RWPE1 (cell line): Measurements from ENCODE around the gene PFDN4.

ENCODE experiments used
- CTCF ChIA-PET: fragments of 350-600 bp; sonication (Branson Sonifier 250); formaldehyde crosslinking; extraction: SDS; loops from one replicate; lab custom pipeline; 2021; lab: Yijun Ruan, JAX
- POLR2A ChIA-PET: fragments of 400-600 bp; formaldehyde crosslinking; extraction: SDS; loops from one replicate; lab custom pipeline; 2020; ENCODE audit warnings: antibody characterized with exemption; ENCODE audit not compliant: low non-redundant PET; lab: Yijun Ruan, JAX
- DNase-seq: peaks from one replicate; pipeline ENCODE4 v3.0.0; 2012; ENCODE audit warnings: low spot score
- H3K27ac ChIP-seq: fragments of 450-650 bp; 2 replicates; pipeline ENCODE4 v1.5.1; 2017
- CTCF ChIP-seq: fragments of 450-650 bp; conservative IDR thresholded peaks from 2 replicates; pipeline ENCODE4 v1.5.1; 2017; ENCODE audit warnings: low read depth, mild to moderate bottlenecking

PFDN4 gene

GRCh38 chr20:54218470-54218869 lies 10.6 kb downstream of the PFDN4 start:
- CTCF ChIA-PET: interaction anchor here (0.7 to 1.3 kb wide), 4 partner anchors 10 to 1824 kb away, joined by 3 to 6 read pairs (median 4); partner anchors contain the start of gene PFDN4
- no peak for TF ChIP-seq CTCF
- H3K27ac ChIP-seq: no peak overlapping the region
- POLR2A ChIA-PET: interaction anchor here (0.7 kb wide), 1 partner anchor 10 kb away, joined by 4 read pairs; the partner anchor contains the start of gene PFDN4
- no peak for DNase-seq

GRCh38 chr20:54219751-54220426 lies 12.0 kb downstream of the PFDN4 start:
- peak; percentile 70 for DNase-seq
- ChIA-PET POLR2A (no interaction called here), CTCF (interaction anchor here (0.6 to 1.3 kb wide), 8 partner anchors 9 to 448 kb away, joined by 3 to 8 read pairs (median 4); partner anchors contain the start of gene PFDN4)
- TF ChIP-seq CTCF: peak; percentile 82
- no peak overlapping the region for H3K27ac ChIP-seq

- POLR2A ChIA-PET: no interaction called here
- DNase-seq: no peak
- no peak for TF ChIP-seq CTCF
- CTCF ChIA-PET: interaction anchor here (0.6 kb wide), 3 partner anchors 249 to 1981 kb away, joined by 3 to 9 read pairs (median 3); no protein-coding TSS in a partner anchor
- no peak overlapping the region for H3K27ac ChIP-seq
Measured at GRCh38 chr20:54220722-54221121, 12.8 kb downstream of the PFDN4 start.

GRCh38 chr20:54221353-54221752 lies 13.5 kb downstream of the PFDN4 start:
- CTCF ChIA-PET: interaction anchor here (0.6 to 1.0 kb wide), 5 partner anchors 248 to 1982 kb away, joined by 3 to 9 read pairs (median 3); no protein-coding TSS in a partner anchor
- TF ChIP-seq CTCF: no peak
- POLR2A ChIA-PET: no interaction called here
- H3K27ac ChIP-seq: no peak overlapping the region
- DNase-seq: no peak

- H3K27ac ChIP-seq: no peak overlapping the region
- ChIA-PET POLR2A (no interaction called here), CTCF (interaction anchor here (0.6 to 1.3 kb wide), 5 partner anchors 306 to 453 kb away, joined by 3 to 5 read pairs (median 4); no protein-coding TSS in a partner anchor)
- TF ChIP-seq CTCF: no peak
- no peak for DNase-seq
Measured at GRCh38 chr20:54221996-54222890, 14.4 kb downstream of the PFDN4 start.

- no peak overlapping the region for H3K27ac ChIP-seq
- DNase-seq: no peak
- ChIA-PET CTCF (interaction anchor here (1.3 kb wide), 1 partner anchor 424 kb away, joined by 5 read pairs; no protein-coding TSS in a partner anchor), POLR2A (no interaction called here)
- no peak for TF ChIP-seq CTCF
Measured at GRCh38 chr20:54223285-54223684, 15.4 kb downstream of the PFDN4 start.
